Stomach (tissue), 4 donors: ENCODE measurements around the gene HSFX2.

Experiments
- EP300 ChIP-seq: sonication (generic); formaldehyde crosslinking; IDR thresholded peaks from one replicate; pipeline ENCODE4 v1.6.1; 2017; ENCODE audit warnings: antibody characterized with exemption
- POLR2A ChIP-seq, 4 donors: fragments of 450-650 bp; IDR thresholded peaks; one replicate each; pipeline ENCODE4 v1.6.1; 2016; ENCODE audit warnings: antibody characterized with exemption in 4 of 4, control low read depth in 2 of 4, mild to moderate bottlenecking in 1 of 4, moderate library complexity in 1 of 4
- TF ChIP-seq, protein P1 (sequence below), 7 experiments: fragments of 450-650 bp in 4 of 7; fragments of 200-600 bp in 3 of 7; sonication (generic) in 3 of 7; IDR thresholded peaks; one replicate each; pipeline ENCODE4 v1.5.1; 2016 to 2019; ENCODE audit warnings: antibody characterized with exemption in 7 of 7, control low read depth in 2 of 7, mild to moderate bottlenecking in 1 of 7

DNA sequence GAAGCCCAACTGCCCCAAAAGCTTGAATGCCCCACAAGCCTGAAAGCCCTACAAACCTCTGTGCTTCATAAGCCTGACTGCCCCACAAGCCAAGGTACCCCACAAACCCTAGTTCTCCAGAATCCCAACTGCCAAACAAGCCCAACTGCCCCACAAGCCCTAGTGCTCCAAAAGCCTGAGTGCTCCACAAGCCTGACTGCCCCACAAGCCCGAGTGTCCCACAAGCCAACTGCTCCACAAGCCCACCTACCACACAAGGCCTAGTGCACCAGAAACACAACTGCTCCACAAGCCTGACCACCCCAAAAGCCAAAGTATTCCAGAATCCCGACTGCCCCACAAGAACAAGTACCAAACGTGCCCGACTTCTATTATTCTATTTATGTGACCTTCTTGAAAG is 31.8 kb downstream of the HSFX2 start:
- TF ChIP-seq POLR2A (IDR thresholded peaks at IDR 0.05) (no peak), EP300 (no peak)
- TF ChIP-seq, protein P1, sequence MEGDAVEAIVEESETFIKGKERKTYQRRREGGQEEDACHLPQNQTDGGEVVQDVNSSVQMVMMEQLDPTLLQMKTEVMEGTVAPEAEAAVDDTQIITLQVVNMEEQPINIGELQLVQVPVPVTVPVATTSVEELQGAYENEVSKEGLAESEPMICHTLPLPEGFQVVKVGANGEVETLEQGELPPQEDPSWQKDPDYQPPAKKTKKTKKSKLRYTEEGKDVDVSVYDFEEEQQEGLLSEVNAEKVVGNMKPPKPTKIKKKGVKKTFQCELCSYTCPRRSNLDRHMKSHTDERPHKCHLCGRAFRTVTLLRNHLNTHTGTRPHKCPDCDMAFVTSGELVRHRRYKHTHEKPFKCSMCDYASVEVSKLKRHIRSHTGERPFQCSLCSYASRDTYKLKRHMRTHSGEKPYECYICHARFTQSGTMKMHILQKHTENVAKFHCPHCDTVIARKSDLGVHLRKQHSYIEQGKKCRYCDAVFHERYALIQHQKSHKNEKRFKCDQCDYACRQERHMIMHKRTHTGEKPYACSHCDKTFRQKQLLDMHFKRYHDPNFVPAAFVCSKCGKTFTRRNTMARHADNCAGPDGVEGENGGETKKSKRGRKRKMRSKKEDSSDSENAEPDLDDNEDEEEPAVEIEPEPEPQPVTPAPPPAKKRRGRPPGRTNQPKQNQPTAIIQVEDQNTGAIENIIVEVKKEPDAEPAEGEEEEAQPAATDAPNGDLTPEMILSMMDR (IDR thresholded peaks at IDR 0.05) = no peak
